Femur (tissue), 1 donor: ENCODE measurements around the gene MRPL43.

ENCODE experiments used
- DNase-seq: peaks from one replicate; pipeline ENCODE4 v3.0.0-alpha.2; 2017

MRPL43 gene

DNA sequence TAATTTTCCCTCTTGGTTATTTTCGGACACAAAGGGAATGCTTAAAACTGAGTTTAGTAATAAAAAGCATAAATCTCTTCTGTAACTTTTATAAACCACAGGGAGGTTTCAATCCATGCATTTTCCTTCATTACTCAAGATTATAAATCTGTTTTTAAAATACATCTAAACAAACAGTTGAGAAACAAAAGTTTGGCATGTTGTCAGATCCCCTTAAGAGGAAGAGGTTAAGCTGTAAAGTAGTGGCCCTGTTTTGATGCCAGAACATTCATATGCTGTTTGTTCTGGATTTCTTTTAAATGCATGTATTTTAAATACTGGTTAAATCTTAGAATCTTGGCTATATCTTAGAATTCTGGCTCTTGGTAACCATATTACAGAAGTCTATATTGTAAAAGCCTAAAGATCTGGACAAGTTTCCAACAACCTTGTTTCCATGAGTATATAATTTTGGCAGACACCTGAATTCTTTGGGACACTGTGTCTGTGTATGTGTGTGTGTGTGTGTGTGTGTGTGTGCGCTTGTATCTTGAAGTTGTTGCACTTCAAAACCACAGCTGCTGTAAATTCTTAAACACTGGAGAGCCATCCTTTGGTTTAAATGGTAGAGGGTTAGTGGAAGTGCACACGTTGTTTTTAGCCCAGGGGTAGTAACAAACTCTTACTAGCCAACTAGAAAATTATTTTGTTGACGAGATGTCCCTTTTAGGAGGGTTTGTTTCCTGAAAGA is 24.8 kb downstream of the MRPL43 start:
- DNase-seq: no peak

- no peak for DNase-seq
These were observed 27.0 kb downstream of the MRPL43 start for GRCh38 chr10:100960251-100960650.

DNA sequence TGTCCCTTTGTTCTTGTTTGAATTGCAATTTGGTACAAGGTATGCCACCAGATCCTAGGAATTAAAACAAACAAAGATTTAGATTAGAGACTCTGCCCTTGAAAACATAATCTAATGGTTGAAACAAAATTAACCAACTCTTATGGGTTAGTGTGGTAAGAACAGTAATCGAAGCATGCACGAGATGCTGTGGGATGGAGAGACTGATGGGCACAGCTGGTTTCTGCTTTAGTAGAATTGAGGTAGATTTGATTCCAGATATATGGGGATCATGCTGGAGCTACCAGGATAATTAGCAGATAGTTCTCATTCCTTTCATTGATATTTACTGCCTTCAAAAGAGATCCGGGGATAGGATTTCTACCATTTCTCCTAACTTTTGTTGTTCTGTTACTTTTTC is 38.4 kb downstream of the MRPL43 start:
- DNase-seq: no peak

DNA sequence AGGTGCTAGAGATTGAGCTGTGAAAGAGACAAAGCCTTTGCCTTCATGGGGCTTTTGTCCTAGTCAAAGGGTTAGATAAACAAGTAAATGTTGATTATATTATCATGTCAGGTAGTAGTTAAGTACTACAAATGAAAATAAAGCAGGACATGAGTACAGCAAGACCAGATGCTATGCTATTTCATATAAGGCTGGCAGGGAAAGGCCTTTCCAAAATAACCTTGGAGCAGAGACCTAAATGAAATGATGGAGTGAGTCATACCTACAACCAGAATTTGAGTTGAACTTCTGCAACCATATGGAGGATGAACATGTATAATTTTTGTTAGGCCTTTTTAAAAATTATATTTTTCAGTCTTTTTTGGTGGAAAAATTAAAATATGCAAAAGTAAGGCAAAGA is 41.5 kb downstream of the MRPL43 start:
- DNase-seq: no peak

DNA sequence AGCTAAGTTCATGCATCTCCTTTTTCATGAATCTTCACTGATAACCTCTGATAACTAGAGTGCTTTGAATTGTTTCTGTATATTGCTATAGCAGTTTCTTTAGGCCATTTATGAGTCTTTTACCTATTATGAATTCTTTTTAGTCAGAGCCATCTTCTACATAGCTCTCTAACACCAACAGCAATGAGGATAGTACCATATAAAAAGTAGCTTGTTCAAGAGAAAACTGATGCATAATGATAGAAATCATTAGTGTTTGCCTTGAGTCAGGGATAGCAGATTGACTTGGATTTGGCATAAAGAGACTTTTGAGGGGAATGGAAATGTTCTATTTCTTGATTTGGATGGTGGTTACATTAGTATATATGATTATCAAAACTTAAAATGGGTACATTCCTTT is 43.8 kb downstream of the MRPL43 start:
- no peak for DNase-seq

GRCh38 chr10:100942229-100942628 is 45.1 kb downstream of the MRPL43 start:
- DNase-seq: no peak

DNA sequence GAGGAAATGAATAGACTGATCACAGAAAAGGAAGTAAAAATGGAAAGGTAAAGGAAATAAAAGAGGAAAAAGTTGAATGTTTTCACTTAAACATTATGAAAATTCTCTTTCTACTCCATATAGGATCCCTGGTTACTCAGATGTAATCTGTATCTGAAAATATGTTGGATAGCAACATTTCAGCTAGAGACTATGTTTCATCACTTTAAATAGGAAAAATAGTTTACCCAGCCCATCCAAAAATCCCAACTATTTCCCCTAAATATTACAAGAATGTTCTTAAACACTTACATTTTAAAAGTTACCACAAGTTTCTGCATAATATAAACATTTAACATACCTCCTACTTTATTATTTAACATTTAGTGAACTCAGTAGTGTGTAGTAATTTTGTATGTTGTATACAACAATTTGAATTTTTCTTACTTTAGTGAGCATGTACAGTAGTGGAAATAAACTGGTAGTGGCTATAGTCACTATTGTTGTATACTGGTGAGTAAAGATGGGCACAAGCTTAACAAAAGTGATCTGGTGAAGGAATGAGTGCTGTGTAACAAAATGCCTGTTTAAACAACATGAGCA is 47.4 kb downstream of the MRPL43 start:
- DNase-seq: no peak
